T-helper 1 cell treated with Interleukin-12 subunit alpha and Interleukin-12 subunit beta and Interleukin-4 antibody, amounts not matched to agents 30 μg/mL and 1 μg/mL, for 36 hours (primary cell): Measurements from ENCODE around the gene CLIC3.

Experiments used
- H3K27ac Mint-ChIP-seq: one replicate; pipeline ENCODE4 v1.8.0; 2021; ENCODE audit warnings: mild to moderate bottlenecking, mixed read lengths
- H3K27me3 Mint-ChIP-seq: one replicate; pipeline ENCODE4 v1.8.0; 2021; ENCODE audit warnings: low read depth, mixed read lengths
- H3K36me3 Mint-ChIP-seq: one replicate; pipeline ENCODE4 v1.8.0; 2021; ENCODE audit warnings: low read depth, mixed read lengths
- H3K4me1 Mint-ChIP-seq: one replicate; pipeline ENCODE4 v1.8.0; 2021; ENCODE audit warnings: low read depth, mixed read lengths
- H3K4me3 Mint-ChIP-seq: one replicate; pipeline ENCODE4 v1.8.0; 2021; ENCODE audit warnings: mild to moderate bottlenecking, moderate library complexity, mixed read lengths
- H3K9me3 Mint-ChIP-seq: one replicate; pipeline ENCODE4 v1.8.0; 2021; ENCODE audit warnings: mixed read lengths

The CLIC3 gene

DNA sequence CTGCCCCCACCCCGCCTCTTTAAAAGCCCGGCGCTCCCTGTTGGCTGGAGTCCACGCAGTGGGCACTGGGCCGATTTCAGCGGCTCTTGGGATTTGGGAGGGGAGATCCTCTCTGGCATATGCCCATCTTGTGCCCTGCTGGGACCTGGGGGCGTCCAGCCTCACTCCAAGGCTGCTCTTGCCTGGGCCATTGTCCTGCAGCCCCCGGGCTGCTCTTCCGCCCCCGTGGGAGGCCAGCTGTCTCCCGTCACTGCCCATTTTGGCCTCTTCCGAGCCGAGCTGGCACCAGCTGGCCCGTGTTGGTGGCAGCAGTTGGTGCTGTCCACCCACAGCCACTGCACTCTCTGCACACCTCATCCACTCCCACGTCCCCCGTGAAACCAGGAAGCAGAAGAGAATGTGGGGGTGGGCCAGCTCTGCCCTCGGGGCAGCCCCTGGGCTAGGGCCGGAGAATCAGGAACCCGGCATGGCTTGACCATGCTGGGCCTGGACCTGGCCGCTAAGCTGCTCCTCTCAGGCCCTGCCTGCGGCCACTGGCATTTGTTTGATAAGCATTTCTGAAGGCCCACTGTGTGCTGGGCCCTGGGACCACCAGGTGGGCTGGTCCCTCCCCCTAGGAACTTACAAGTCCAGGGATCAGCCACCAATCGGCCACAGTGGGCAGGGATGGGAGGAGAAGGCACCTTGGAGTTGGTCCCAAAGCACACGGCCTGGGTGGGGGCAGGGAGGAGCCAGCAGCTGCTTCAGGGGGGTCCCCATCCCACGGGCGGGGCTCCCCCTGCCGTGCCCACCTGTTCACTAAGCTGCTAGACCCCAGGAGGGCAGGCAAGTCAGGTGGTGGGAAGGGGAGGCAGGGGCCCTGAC, 49.1 kb downstream of the CLIC3 start:
- H3K27me3 Mint-ChIP-seq = no peaks in the 10 kb centered on the region
- no peaks in the 10 kb centered on the region for H3K36me3 Mint-ChIP-seq
- H3K27ac Mint-ChIP-seq = no peak overlapping the region

DNA sequence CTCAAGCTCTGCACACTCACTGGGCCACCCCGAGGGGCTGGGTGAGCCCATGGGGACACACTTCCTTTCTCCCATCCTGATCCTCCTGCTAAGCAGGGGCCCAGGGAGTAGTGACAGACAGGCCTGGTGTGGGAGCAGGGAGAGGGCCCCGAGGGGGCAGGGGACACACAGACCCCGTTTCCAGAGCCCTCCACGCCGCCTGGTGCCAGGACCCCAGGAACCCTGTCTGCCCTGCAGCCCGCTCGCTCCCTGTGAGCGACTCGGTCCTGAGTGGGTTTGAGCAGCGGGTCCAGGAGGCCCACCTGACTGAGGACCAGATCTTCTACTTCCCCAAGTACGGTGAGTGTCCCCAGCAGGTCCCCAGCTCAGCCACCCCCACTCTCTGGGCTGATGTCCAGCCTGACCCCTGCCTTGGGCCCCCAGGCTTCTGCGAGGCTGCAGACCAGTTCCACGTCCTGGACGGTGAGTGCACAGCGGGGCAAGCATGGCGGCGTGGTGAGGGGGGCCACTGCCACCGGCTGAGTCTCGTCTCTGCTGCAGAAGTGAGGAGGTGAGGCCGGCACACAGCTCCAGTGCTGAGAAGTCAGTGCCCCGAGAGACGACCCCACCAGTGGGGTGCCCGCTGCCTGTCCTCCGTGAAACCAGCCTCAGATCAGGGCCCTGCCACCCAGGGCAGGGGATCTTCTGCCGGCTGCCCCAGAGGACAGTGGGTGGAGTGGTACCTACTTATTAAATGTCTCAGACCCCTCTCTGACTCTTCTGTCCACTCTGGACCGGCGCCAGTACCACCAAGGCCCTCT, 49.9 kb downstream of the CLIC3 start:
- Mint-ChIP-seq H3K27ac (no peak overlapping the region), H3K9me3 (no peaks in the 10 kb centered on the region), H3K4me1 (peaks cover 3% of the 10 kb centered on the region), H3K27me3 (no peaks in the 10 kb centered on the region), H3K4me3 (no peak overlapping the region), H3K36me3 (peaks cover 3% of the 10 kb centered on the region)

More for the DNA sequence above, 49.1 kb downstream of the CLIC3 start:
- Mint-ChIP-seq H3K4me3 (no peak overlapping the region), H3K4me1 (peaks cover 3% of the 10 kb centered on the region), H3K9me3 (no peaks in the 10 kb centered on the region)

DNA sequence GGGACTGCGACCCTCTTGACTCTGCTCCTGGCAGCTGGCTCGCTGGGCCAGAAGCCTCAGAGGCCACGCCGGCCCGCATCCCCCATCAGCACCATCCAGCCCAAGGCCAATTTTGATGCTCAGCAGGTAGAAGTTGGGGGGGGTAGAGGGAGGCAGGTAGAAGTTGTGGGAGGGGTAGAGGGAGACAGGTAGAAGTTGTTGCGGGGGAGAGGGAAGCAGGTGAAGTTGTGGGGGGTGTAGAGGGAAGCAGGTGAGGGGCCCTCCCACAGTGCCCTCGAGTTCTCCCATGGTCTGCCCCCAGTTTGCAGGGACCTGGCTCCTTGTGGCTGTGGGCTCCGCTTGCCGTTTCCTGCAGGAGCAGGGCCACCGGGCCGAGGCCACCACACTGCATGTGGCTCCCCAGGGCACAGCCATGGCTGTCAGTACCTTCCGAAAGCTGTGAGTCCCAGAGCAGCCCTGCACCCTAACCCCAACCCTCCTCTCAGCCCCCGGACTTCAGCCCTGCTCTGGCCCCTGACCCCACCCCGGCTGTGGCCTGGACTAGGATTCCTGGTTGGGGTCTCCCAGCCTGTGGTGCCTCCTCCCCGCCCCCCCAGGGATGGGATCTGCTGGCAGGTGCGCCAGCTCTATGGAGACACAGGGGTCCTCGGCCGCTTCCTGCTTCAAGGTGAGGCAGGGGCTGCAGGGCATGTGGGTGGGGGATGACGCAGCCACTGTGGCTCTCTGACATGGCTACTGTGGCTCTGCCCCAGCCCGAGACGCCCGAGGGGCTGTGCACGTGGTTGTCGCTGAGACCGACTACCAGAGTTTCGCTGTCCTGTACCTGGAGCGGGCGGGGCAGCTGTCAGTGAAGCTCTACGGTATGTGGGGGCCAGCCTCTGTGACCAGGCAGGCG, 50.8 kb downstream of the CLIC3 start:
- H3K36me3 Mint-ChIP-seq = peaks cover 6% of the 10 kb centered on the region
- peaks cover 3% of the 10 kb centered on the region for H3K4me1 Mint-ChIP-seq
- H3K27me3 Mint-ChIP-seq = no peaks in the 10 kb centered on the region
- peak overlapping the region; percentile 66 for H3K4me3 Mint-ChIP-seq
- H3K27ac Mint-ChIP-seq = no peak overlapping the region
- no peaks in the 10 kb centered on the region for H3K9me3 Mint-ChIP-seq
